ENCODE data around the gene EFCAB13.
"Not testable (repeated sequence)": the region's sequence is repeated elsewhere in the genome, so short reads cannot be mapped to it uniquely, and the experiment has no call there.

The EFCAB13 gene

GRCh38 chr17:47466976-47467375, 143.2 kb downstream of the EFCAB13 start:
- not testable (repeated sequence) for H3K4me3 ChIP-seq (ENCODE audit: low read depth in 1 of 2, low read length in 2 of 2); H3K27me3 ChIP-seq (ENCODE audit: low read depth, low read length); H3K36me3 ChIP-seq (ENCODE audit: control insufficient read depth in 1 of 2, insufficient read depth in 2 of 2, low read length in 2 of 2)

GRCh38 chr17:47470836-47471235, 147.1 kb downstream of the EFCAB13 start:
- Histone ChIP-seq H3K36me3 (ENCODE audit: control insufficient read depth in 1 of 2, insufficient read depth in 2 of 2, low read length in 2 of 2) (no peaks in the 10 kb centered on the region), H3K27me3 (ENCODE audit: low read depth, low read length) (no peaks in the 10 kb centered on the region), H3K4me3 (ENCODE audit: low read depth in 1 of 2, low read length in 2 of 2) (no peak overlapping the region), H3K4me1 (ENCODE audit: control insufficient read depth in 1 of 2, insufficient read depth in 2 of 2, low read length in 2 of 2) (no peaks in the 10 kb centered on the region), H3K27ac (ENCODE audit: low read length) (no peak overlapping the region), H3K9me3 (ENCODE audit: control insufficient read depth in 1 of 2, low read length in 2 of 2) (no peaks in the 10 kb centered on the region)

More at GRCh38 chr17:47466976-47467375, 143.2 kb downstream of the EFCAB13 start:
- H3K4me1 ChIP-seq (ENCODE audit: control insufficient read depth in 1 of 2, insufficient read depth in 2 of 2, low read length in 2 of 2); H3K27ac ChIP-seq (ENCODE audit: low read length); H3K9me3 ChIP-seq (ENCODE audit: control insufficient read depth in 1 of 2, low read length in 2 of 2): not testable (repeated sequence)

- H3K4me3 ChIP-seq (ENCODE audit: low read depth in 1 of 2, low read length in 2 of 2); H3K36me3 ChIP-seq (ENCODE audit: control insufficient read depth in 1 of 2, insufficient read depth in 2 of 2, low read length in 2 of 2); H3K9me3 ChIP-seq (ENCODE audit: control insufficient read depth in 1 of 2, low read length in 2 of 2); H3K27me3 ChIP-seq (ENCODE audit: low read depth, low read length); H3K4me1 ChIP-seq (ENCODE audit: control insufficient read depth in 1 of 2, insufficient read depth in 2 of 2, low read length in 2 of 2); H3K27ac ChIP-seq (ENCODE audit: low read length): not testable (repeated sequence)
Observed at GRCh38 chr17:47472073-47472472, 148.3 kb downstream of the EFCAB13 start.

Measured in muscle layer of duodenum (tissue), 2 donors.